HL-60/S4 (cell line): ENCODE measurements around the gene CLP1.

ENCODE experiments used
- in situ Hi-C: fragments of 300-500 bp; cut with MboI; formaldehyde crosslinking; loops from 2 replicates; pipeline ENCODE4 v1.14.3; 2022; ENCODE audit warnings: low sequenced_read_pairs

Gene CLP1

GRCh38 chr11:57657194-57658022 is at the start of gene CLP1:
TSS of gene CLP1 (plus strand) at chr11:57657762. CDS start at chr11:57659477, 1,715 bp downstream.
- in situ Hi-C loops, result loop anchor here (25.0 kb wide), 1 partner anchor 905 kb away; no protein-coding TSS in a partner anchor

- in situ Hi-C loops, result no loop called here
Measured at GRCh38 chr11:57610170-57610569, 47.4 kb upstream of the CLP1 start.

GRCh38 chr11:57614234-57614772 is 43.3 kb upstream of the CLP1 start:
- in situ Hi-C loops, result no loop called here

GRCh38 chr11:57615308-57615707 is 42.3 kb upstream of the CLP1 start:
- in situ Hi-C loops, result no loop called here

- in situ Hi-C loops, result no loop called here
Measured at GRCh38 chr11:57616595-57616994, 41.0 kb upstream of the CLP1 start.

- in situ Hi-C loops, result no loop called here
Measured at GRCh38 chr11:57618438-57618837, 39.1 kb upstream of the CLP1 start.

- in situ Hi-C loops, result no loop called here
Measured at GRCh38 chr11:57619331-57619730, 38.2 kb upstream of the CLP1 start.

- in situ Hi-C loops, result no loop called here
Measured at GRCh38 chr11:57620467-57620866, 37.1 kb upstream of the CLP1 start.

- in situ Hi-C loops, result no loop called here
Measured at GRCh38 chr11:57622263-57622662, 35.3 kb upstream of the CLP1 start.

GRCh38 chr11:57624864-57625263 is 32.7 kb upstream of the CLP1 start:
- in situ Hi-C loops, result no loop called here

- in situ Hi-C loops, result no loop called here
Measured at GRCh38 chr11:57626895-57627294, 30.7 kb upstream of the CLP1 start.

GRCh38 chr11:57630171-57630570 is 27.4 kb upstream of the CLP1 start:
- in situ Hi-C loops, result no loop called here

GRCh38 chr11:57632116-57632515 is 25.4 kb upstream of the CLP1 start:
- in situ Hi-C loops, result no loop called here

GRCh38 chr11:57633394-57634070 is 24.0 kb upstream of the CLP1 start:
- in situ Hi-C loops, result no loop called here

GRCh38 chr11:57634311-57634710 is 23.3 kb upstream of the CLP1 start:
- in situ Hi-C loops, result no loop called here

- in situ Hi-C loops, result no loop called here
Measured at GRCh38 chr11:57635246-57635645, 22.3 kb upstream of the CLP1 start.

- in situ Hi-C loops, result no loop called here
Measured at GRCh38 chr11:57637626-57638004, 19.9 kb upstream of the CLP1 start.

- in situ Hi-C loops, result no loop called here
Measured at GRCh38 chr11:57638005-57638781, 19.4 kb upstream of the CLP1 start.

GRCh38 chr11:57638811-57639320 is 18.7 kb upstream of the CLP1 start:
- in situ Hi-C loops, result no loop called here

- in situ Hi-C loops, result loop anchor here (10.0 kb wide), 3 partner anchors 75 to 295 kb away; partner anchors contain the start of gene UBE2L6
Measured at GRCh38 chr11:57639321-57640067, 18.1 kb upstream of the CLP1 start.
